ENCODE data around the gene SLC19A1.

DNA sequence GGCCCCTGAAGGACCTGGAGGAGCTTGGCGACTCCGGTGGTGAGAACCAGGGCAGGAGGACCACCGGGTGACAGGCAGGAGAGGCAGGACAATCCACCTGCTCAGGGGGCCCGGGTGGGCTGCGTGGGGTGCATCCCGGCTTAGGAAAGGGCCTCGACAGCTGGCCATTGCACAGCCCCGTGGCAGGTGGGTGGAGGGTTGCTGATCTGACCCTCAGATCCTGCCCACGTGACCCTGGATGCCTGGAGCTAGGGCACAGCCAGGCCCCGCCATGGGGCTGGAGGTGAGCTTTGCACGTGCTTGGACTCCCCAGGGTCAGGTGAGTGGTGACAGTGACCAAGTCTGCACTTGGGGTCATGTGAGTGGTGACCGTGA lies 35.5 kb upstream of the SLC19A1 start:
- TF ChIP-seq EZH2 (IDR thresholded peaks at IDR 0.05) (no peak), POLR2AphosphoS5 (IDR thresholded peaks at IDR 0.05; ENCODE audit: borderline replicate concordance, low read depth, low read length) (no peak), FOXP2 (optimal IDR thresholded peaks at IDR 0.05; ENCODE audit: control extremely low read depth, extremely low read length, insufficient read depth) (no peak)

Measured in SK-N-MC (cell line).